ENCODE data around the gene PPP2R1B.
A peak's percentile ranks its signal among the peaks of the same experiment; 100 is the strongest.
"Not testable (repeated sequence)": the region's sequence is repeated elsewhere in the genome, so short reads cannot be mapped to it uniquely, and the experiment has no call there.

PPP2R1B gene

DNA sequence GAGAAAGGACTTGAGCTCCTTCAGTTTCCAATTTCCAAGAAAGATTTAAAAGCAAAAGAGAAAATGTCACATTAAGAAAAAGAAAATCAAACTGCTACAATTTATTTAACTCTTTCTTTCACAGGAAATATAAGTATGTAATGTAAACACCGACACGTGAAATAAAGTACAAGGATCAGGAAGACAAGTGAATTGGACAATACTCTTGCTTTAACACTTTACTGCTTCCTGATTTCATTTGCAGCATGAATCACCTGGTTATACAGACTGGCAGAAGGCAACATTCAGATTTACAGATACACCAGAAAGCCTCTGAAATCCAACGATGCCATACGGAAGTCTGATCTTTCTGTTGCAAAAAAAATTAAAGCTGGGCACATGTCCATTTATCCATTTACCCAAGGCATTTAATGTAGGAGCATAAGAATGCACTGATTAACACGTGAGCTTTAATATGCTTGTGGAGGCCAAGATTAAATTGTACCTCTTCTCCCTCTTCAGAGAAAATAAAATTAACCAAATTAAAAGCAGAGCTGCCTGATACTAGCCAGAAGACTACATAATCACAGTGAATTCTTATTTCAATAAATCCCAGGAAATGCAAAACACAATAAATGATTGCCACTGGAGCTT lies 16.0 kb upstream of the PPP2R1B start:
- DNase-seq = no peak

- DNase-seq = no peak
Measured at GRCh38 chr11:111779118-111779517, 12.9 kb upstream of the PPP2R1B start.

DNA sequence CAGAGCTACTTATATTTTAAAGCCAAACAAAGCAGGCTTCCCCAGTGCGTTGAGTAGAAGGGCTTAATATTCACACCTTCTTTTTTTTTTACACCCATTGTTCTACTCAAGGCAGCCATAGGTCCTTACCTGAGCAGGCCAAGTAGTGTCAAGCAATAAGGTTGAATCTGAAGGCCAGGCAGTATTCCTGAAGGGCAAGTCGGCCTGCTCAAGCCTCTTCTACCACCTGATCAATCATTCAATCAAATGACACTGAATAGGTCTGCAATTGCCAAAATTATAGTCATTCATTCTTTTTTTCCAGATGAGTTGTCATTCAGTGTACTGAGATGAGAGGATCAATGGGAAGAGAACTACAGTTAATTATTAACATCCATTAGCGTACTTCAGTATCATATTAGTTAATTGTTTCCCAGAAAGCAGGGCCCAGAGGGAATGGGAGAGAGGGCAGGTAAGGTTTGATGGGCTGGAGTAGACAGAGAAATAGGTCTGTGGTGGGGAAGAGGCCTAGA lies 11.9 kb upstream of the PPP2R1B start:
- no peak for DNase-seq

- DNase-seq = peak; percentile 40
Measured at GRCh38 chr11:111777094-111778046, 11.2 kb upstream of the PPP2R1B start.

DNA sequence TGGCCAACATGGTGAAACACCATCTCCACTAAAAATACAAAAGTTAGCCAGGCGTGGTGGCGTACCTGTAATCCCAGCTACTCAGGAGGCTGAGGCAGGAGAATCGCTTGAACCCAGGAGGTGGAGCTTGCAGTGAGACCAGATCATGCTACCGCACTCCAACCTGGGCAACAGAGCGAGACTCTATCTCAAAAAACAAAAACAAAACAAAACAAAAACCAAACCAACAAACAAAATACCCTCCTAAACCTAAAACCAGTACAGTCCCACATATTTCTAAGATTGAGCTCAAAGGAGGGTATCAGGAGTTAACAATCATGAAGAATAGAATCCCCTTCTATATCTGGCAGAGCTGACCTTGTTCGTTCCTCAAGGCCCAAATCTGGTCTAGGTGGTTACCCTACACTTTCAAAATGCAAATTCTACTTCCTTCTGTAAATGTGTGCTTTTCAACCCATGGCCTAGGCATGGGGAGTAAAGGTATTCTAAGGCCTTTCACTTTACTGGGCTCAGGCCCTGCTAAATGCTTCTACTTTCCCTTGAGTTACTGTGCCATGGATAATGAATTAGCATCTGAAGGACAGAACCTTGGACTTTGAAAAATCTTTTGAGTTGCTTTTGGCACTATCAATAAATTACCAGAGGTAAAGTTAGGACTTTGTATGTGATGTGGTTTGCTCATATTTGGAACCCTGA lies 10.4 kb upstream of the PPP2R1B start:
- DNase-seq = no peak

DNA sequence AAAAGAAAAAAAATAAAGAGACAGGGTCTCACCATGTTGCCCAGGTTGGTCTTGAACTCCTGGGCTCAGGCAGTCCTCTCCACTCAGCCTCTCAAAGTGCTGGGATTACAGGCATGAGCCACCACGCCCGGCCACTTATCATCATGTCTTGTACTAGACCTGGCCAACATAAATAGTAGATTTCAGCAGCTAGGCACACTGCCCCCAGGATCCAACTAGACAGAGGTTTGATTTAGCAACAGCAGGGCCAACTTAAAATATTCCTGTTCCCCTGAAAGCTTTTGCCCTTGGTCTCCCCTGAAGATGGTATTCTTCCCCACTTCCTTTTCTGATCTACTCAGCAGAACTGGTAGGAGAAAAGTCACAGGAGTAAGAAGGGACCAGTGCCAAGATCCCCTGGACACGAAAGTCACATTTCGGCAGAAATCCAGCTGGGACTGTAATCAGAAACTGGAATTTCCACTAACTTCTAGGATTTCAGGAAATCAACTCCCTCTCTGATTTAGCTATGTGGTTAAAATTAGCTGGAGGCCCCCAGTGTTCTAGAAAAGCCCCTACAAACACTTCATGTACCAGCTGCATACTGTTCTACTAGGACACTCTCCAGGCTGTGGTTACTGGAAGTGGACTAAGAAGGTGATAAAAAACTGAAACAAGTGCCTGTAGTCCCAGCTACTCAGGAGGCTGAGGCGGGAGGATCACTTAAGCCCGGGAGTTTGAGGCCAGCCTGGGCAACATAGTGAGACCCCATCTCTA lies 8.9 kb upstream of the PPP2R1B start:
- no peak for DNase-seq

DNA sequence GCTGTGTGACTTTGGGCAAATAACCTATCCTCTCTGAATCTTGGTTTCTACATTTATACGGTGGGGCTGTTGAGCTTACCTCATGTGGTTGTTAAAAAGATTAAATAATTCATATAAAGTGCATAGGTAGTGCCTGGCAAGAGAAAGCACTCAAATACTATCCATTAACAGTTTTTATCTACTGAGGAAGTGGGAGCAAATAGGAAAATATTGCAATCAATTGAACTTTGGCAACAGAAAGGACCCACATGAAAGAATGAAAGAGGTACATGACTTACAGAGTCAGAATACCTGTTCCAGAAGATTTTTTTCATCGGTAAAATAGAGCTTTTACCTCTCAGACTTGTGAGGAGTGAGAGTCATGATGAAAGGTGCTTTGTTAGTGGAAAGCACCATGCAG lies 6.3 kb upstream of the PPP2R1B start:
- DNase-seq = no peak

DNA sequence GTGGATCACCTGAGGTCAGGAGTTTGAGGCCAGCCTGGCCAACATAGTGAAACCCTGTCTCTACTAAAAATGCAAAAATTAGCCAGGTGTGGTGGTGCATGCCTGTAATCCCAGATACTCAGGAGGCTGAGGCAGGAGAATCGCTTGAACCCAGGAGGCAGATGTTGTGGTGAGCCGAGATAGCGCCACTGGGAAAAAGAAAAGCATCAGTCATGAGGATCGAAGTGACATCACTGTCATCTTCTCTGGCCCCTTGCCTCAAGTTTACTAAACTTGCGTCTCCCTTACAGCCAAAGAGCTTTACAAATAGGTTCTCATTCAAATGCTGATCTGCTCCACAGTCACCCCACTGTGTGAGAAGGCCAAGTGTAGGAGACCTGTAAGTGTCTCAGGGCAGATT lies 5.0 kb upstream of the PPP2R1B start:
- DNase-seq = not testable (repeated sequence)

- no peak for DNase-seq
Measured at GRCh38 chr11:111770581-111771134, 4.5 kb upstream of the PPP2R1B start.

GRCh38 chr11:111766834-111767142 lies 599 bp upstream of the PPP2R1B start:
- no peak for DNase-seq

- no peak for DNase-seq
Measured at GRCh38 chr11:111765320-111765983, 737 bp downstream of the PPP2R1B start.

GRCh38 chr11:111764621-111765020 lies 1.6 kb downstream of the PPP2R1B start:
- DNase-seq = no peak

DNA sequence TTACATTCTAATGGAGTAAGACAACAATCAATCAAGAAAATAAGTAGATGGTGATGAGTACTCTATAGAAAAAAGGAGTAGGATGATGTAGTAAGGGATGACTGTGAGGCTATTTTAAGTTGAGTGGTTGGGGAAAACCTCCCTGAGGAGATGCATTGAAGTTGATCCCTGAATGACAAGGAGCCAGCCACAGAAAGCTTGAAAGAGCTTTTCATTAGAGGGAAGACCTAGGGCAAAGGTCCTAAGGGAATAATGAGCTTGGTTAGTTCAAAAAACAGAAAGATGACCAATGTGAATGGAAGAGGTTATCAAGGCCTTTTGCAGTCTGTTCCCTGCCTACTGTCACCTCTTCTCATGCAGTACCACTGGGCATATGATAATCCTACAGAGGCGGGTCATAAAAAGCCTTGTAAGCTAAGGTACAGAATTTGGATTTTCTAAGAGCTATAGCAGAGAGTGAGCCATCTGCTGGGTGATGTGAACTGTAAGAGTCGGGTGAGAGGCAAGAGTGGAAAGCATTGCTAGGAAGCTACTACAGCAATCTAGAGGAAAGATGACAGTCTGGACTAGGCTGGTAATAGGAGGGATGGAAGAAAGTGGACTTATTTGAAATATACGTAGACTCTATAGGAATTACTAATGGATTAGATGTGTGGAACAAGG lies 3.1 kb downstream of the PPP2R1B start:
- no peak for DNase-seq

- DNase-seq = no peak
Measured at GRCh38 chr11:111762526-111762925, 3.7 kb downstream of the PPP2R1B start.

DNA sequence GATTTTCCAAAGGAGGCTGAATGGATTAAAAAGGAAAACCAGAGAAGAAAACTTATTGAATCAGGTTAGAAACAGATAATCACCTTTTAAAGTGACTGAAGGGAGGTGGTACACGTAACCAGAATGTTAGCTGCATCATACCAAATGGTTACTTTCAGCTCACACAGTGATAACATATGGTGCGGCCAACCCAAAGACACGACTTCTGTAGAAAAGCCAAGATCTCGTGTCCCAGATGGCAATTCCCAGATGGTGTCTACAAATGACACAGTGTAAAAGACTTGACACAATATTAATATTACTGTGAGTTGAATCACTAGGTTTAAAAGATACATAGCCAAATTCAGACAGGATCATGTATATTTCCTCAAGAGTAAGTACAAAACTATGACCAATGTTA lies 5.2 kb downstream of the PPP2R1B start:
- no peak for DNase-seq

DNA sequence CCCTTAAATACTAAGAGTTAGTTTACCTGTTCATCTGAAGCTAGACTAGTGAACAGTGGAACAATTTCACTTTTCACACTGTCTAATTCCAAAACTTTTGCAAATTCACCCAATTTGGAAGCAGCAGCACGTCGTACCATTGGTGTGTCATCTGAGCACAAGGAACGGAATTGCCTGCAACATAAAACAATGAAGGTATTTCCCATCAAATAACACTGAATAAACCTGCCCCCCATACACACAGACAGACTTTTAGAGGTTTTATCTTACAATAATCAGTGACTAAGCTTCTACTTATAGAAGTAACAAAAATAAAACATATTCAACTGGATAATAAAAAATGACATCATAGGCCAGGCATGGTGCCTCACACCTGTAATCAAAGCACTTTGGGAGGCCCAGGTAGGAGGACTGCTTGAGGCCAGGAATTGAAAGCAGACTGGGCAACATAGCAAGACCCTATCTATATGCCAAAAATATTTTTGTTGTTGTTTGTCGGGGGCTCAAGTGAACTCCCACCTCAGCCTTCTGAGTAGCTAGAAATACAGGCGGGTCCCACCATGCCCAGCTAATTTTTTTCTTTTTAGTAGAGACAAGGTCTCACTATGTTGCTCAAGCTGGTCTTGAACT lies 6.3 kb downstream of the PPP2R1B start:
- no peak for DNase-seq

GRCh38 chr11:111759376-111759775 lies 6.8 kb downstream of the PPP2R1B start:
- no peak for DNase-seq

GRCh38 chr11:111756097-111756496 lies 10.1 kb downstream of the PPP2R1B start:
- DNase-seq = no peak

DNA sequence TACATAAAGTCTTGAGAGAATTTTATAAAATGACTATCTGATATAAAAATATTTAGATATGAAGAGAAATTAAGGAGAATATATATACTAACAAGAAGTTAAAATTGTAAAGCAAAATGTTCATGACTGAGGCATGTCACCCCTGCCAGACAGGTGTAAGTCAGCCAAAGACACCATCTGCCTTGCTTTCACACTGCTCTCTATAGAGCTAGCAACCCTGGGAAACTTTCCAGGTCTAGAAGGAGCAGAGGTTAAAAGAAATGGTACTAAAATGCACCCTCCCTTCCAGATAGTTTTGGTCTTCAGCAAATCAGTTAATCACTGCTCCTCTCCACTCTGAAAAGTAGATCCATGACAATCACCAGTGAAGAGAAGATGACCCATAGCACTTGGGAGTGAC lies 16.5 kb downstream of the PPP2R1B start:
- no peak for DNase-seq

DNA sequence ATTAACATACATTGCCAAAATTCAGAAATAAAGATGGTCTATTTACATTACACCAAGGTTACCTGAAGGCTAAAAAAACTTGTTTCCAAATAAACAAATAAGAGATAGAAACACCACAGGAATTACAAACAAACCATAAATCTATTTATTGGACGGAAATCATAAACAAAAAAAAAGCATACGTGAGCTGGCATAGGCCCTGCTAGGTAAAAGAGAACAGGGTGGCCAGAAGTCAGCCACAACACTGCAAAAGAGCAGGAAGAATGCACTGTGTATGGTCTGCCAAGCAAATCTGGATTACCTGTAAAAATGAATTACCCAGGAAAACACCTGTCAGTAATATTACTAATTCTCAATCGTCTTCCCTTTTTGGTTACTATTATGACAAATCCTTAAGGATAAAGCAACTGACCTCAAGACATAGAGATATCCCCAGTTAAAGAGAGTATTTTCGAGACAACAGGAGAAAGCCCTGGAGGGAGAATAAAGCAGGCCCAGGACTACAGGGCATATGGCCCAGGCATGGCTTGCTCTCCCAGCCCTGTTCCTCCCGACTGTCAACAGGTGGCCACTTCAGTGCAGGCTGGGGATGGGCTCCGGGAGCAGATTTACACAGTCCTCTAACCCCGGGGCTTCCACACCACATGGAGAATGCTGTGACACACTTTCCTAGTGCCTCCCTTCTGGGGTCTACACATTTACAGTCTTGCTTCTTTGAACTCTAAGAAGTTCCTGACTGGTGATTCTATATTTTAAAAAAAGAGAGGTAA lies 18.0 kb downstream of the PPP2R1B start:
- DNase-seq = no peak
